SH-SY5Y (cell line): ENCODE results near the gene MTHFS.

Source experiments
- GATA2 ChIP-seq: IDR thresholded peaks from 2 replicates; pipeline ENCODE4 v1.6.1; 2011; ENCODE audit warnings: mild to moderate bottlenecking, low read depth, low read length
- GATA3 ChIP-seq: IDR thresholded peaks from 2 replicates; pipeline ENCODE4 v1.6.1; 2011; ENCODE audit warnings: low read depth, mild to moderate bottlenecking, low read length, moderate library complexity

GRCh38 chr15:79829950-79830349, 66.9 kb downstream of the MTHFS start:
- TF ChIP-seq GATA3, result no peak
- TF ChIP-seq GATA2, result no peak
